ENCODE results near the gene LRRC4C.

DNA sequence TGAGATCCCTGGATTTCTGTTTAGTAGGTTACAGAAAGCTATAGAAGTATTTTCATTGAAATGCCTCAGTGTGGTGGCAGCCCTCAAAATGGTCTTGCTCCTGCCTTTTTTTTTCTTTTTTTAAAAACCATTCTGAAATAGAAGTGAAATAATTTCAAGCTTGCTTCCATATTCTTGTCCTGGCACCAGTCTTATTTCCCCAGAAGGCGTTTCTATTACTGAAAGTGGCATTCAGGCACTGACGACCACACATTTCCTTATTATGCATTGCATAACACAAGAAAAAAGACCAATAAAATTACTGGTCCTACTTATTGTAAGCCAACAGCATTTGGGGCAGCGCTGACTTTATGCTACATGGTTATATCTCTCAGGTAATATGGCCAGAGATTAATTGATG is 24.5 kb upstream of the LRRC4C start:
- TF ChIP-seq CTCF (IDR thresholded peaks at IDR 0.05; ENCODE audit: poor library complexity, severe bottlenecking) (no peak), EZH2 (IDR thresholded peaks at IDR 0.05; ENCODE audit: borderline replicate concordance, insufficient read depth, low read length, poor library complexity, severe bottlenecking) (no peak), POLR2AphosphoS5 (IDR thresholded peaks at IDR 0.05) (no peak), REST (IDR thresholded peaks at IDR 0.05; ENCODE audit: borderline replicate concordance) (no peak)

All from neural cell (in vitro differentiated cells).